Stimulated activated CD8-positive, alpha-beta memory T cell treated with anti-CD3 and anti-CD28 coated beads, Interleukin-15, amount 100 ng/mL, for 24 hours (primary cell): ENCODE measurements around the gene ZNF213.

ENCODE experiments used
- DNase-seq: peaks from one replicate; pipeline ENCODE4 v3.0.0-alpha.2; 2020; ENCODE audit warnings: low read depth

The ZNF213 gene

GRCh38 chr16:3101018-3101840, 33.6 kb upstream of the ZNF213 start:
- DNase-seq, result no peak

GRCh38 chr16:3101841-3102470, 32.9 kb upstream of the ZNF213 start:
- DNase-seq, result no peak

- peak; percentile 79 for DNase-seq
These were observed 28.5 kb upstream of the ZNF213 start for GRCh38 chr16:3106205-3106928.

GRCh38 chr16:3112058-3112880, 22.6 kb upstream of the ZNF213 start, which contains the start of gene ZNF205:
Gene ZNF205, plus strand, starts transcription at chr16:3112586. Its CDS starts 845 bp downstream, at chr16:3113431.
- no peak for DNase-seq

GRCh38 chr16:3112881-3113574, 21.8 kb upstream of the ZNF213 start:
- no peak for DNase-seq

GRCh38 chr16:3113765-3114479, 20.9 kb upstream of the ZNF213 start:
- no peak for DNase-seq

- no peak for DNase-seq
These were observed 19.8 kb upstream of the ZNF213 start for GRCh38 chr16:3115003-3115402.

- no peak for DNase-seq
These were observed 19.3 kb upstream of the ZNF213 start for GRCh38 chr16:3115561-3115960.

- DNase-seq, result no peak
These were observed 16.5 kb upstream of the ZNF213 start for GRCh38 chr16:3118204-3118790.

GRCh38 chr16:3118846-3119245, 16.0 kb upstream of the ZNF213 start:
- no peak for DNase-seq

GRCh38 chr16:3119286-3119685, 15.5 kb upstream of the ZNF213 start:
- DNase-seq, result no peak

GRCh38 chr16:3119701-3120408, 15.0 kb upstream of the ZNF213 start:
- DNase-seq, result no peak

- no peak for DNase-seq
These were observed 14.4 kb upstream of the ZNF213 start for GRCh38 chr16:3120435-3120834.

- DNase-seq, result no peak
These were observed 12.9 kb upstream of the ZNF213 start for GRCh38 chr16:3121851-3122467.

GRCh38 chr16:3122926-3123570, 11.8 kb upstream of the ZNF213 start:
- DNase-seq, result no peak

- DNase-seq, result peak; percentile 89
These were observed 10.6 kb upstream of the ZNF213 start for GRCh38 chr16:3123986-3124886.

- no peak for DNase-seq
These were observed 7.1 kb upstream of the ZNF213 start for GRCh38 chr16:3127745-3128144.
